ENCODE measurements around the gene LDB3. TPM values are rescaled to one million over a fixed set of nuclear protein-coding genes. Genes with fewer than 3 reads are reported as not detected.
"Not testable (repeated sequence)": the region's sequence is repeated elsewhere in the genome, so short reads cannot be mapped to it uniquely, and the experiment has no call there.

Gene LDB3
- total RNA-seq, 2 donors from 2014 or later = 0.14 to 0.16 TPM

DNA sequence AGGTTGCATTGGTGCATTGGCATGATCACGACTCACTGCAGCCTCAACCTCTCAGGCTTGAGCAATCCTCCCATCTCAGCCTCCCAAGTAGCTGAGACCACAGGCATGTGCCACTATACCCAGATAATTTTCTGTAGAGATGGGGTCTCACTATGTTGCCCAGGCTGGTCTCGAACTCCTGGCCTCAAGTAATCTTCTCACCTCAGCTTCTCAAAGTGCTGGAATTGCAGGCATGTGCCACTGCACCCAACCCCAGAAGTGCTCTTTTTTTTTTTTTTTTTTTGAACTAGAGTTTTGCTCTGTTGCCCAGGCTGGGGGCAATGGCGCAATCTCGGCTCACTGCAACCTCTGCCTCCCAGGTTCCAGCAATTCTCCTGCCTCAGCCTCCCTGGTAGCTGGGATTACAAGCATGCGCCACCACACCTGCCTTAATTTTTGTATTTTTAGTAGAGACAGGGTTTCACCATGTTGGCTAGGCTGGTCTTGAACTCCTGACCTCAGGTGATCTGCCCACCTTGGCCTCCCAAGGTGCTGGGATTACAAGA, 22.6 kb upstream of the LDB3 start:
- Mint-ChIP-seq H3K4me1 (ENCODE audit: low read depth) (peaks cover 13% of the 10 kb centered on the region), H3K27me3 (ENCODE audit: low read depth) (peaks cover 14% of the 10 kb centered on the region)
- not testable (repeated sequence) for ATAC-seq (replicated peaks in 1 of 2); H3K27ac Mint-ChIP-seq; H3K4me3 Mint-ChIP-seq; DNase-seq; H3K9me3 Mint-ChIP-seq; H3K36me3 Mint-ChIP-seq (ENCODE audit: insufficient read depth in 2 of 2)

DNA sequence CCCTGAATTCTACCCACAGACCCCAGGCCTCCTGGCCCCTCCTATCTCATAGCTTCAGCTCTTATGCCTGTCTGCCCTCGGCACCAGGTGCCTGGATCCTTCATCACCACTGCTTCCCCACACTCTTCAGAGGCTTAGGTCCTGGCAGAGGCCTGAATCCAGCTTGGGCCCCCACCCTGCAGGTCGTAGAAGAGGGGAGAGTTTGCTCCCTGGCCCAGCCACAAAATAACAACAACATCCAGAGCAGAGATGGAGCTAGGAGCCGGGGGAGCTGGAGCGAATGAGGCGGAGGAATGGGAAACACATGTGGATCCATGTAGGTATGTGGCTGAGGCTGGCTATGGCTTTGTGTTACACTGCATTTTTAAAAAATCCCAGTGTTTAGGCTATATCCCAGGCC, 21.8 kb upstream of the LDB3 start:
- H3K27ac Mint-ChIP-seq = no peak overlapping the region
- H3K4me1 Mint-ChIP-seq (ENCODE audit: low read depth) = peaks cover 13% of the 10 kb centered on the region
- H3K9me3 Mint-ChIP-seq = peaks cover 1 to 2% of the 10 kb centered on the region in 2 donors
- H3K27me3 Mint-ChIP-seq (ENCODE audit: low read depth) = peaks cover 10% of the 10 kb centered on the region
- DNase-seq (no peak), ATAC-seq (replicated peaks in 1 of 2) (no peak)
- H3K36me3 Mint-ChIP-seq (ENCODE audit: insufficient read depth in 2 of 2) = peaks cover 2% of the 10 kb centered on the region in 2 donors
- no peak overlapping the region for H3K4me3 Mint-ChIP-seq

DNA sequence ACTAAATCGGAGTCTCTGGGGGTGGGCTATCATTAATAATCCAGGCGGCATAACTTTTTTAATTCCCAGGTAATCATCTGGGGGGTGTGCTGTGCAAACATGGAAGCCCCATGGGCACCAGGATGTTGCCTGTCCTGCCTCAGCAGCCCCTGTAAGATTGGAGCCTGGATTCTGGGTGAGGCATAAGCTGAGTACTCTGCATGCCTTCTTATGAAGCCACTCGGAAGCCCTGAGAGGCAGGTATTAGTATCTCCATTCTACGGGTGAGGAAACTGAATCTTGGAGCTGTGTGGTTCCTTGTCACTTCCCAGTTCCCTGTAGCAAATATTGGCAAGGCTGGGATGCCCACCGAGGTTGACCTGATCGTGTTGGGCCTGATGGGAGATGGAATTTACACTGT, 21.4 kb upstream of the LDB3 start:
- Mint-ChIP-seq H3K27me3 (ENCODE audit: low read depth) (peaks cover 6% of the 10 kb centered on the region), H3K4me1 (ENCODE audit: low read depth) (peaks cover 13% of the 10 kb centered on the region), H3K27ac (no peak overlapping the region), H3K4me3 (no peak overlapping the region), H3K36me3 (ENCODE audit: insufficient read depth in 2 of 2) (no peaks in the 10 kb centered on the region), H3K9me3 (no peaks in the 10 kb centered on the region)
- ATAC-seq (replicated peaks in 1 of 2) (no peak), DNase-seq (no peak)

DNA sequence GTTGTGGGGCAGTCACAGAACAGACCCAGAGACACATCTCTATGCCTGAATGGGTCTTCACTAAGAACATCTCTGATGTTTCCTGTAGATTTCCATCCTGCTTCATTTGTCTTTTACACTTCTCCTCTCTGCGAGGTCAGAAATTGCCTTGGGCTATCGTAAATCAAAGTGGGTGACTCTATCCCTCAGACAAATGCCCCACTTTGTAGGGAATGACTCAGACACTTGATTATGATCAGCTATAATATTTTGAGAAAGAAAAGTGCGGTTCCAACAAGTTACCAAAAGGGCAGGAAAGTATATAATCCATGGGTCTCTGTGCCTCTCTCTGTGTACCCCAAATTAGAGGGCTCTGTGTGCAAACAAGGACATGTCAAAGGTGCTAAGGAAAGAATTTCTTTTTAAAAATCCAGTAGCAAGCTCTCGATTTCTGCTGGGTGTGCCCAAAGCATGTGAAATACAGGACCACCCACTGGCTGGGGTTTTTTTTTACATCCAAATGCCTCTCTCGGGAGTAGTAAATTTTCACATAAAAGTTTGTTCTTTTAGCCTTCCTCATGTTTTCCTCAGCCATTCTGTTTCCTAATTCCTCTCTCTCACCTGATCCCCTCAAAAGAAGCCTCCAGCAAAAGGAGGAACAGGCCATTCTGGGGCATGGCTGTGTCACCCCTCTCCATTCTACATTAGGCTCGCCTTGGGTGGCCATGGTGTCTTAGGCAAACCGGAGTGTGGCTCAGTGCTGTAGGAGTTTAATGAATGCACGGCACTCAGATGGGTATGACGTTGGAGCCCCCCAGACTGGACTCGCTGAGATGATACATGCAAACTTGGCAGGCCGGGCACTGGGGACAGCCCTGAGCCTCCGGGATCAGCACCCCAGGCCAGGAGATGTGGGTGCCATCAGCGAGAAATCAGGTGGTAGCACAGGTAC, 20.3 kb upstream of the LDB3 start:
- H3K4me1 Mint-ChIP-seq (ENCODE audit: low read depth) = peaks cover 13% of the 10 kb centered on the region
- H3K36me3 Mint-ChIP-seq (ENCODE audit: insufficient read depth in 2 of 2) = no peaks in the 10 kb centered on the region
- ATAC-seq (replicated peaks in 1 of 2) (no peak), DNase-seq (no peak)
- H3K27ac Mint-ChIP-seq = no peak overlapping the region
- H3K4me3 Mint-ChIP-seq = no peak overlapping the region
- H3K27me3 Mint-ChIP-seq (ENCODE audit: low read depth) = peaks cover 5% of the 10 kb centered on the region
- no peaks in the 10 kb centered on the region for H3K9me3 Mint-ChIP-seq

DNA sequence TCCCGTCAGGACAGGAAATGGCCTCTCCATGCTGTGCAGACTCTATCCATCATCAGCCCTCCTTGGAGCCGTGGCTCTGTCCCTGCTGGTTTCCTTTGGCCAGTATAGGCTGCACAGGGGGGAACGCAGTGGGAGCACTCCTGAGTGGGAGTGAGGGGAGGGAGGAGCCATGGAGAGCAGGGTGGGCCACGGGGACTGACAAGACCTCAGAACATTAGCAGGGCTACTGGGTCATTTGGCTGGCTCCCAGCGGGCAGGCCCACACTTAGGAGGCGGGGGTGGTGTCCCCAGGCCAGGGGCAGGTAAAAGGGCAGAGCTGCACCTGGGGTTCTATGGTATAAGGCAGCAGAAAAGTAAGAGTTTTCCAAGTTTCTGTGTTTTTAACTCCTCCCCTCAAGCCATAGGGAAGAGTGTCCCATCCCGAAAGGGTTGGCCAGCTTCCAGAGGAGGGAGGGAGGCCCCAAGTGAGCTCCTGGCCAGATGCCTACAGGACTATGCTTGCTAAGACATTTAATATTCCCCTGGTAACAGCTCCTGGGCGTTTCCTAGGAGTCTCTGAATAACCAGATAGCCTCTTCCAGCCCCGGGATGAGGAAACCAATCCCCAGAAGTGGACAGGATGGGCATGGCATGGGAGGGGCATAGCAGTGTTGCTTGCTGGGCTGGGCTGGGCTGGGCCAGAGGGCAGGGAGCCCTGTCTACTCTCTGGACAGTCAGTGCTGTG, 19.4 kb upstream of the LDB3 start:
- no peaks in the 10 kb centered on the region for H3K36me3 Mint-ChIP-seq (ENCODE audit: insufficient read depth in 2 of 2)
- no peak overlapping the region for H3K27ac Mint-ChIP-seq

DNA sequence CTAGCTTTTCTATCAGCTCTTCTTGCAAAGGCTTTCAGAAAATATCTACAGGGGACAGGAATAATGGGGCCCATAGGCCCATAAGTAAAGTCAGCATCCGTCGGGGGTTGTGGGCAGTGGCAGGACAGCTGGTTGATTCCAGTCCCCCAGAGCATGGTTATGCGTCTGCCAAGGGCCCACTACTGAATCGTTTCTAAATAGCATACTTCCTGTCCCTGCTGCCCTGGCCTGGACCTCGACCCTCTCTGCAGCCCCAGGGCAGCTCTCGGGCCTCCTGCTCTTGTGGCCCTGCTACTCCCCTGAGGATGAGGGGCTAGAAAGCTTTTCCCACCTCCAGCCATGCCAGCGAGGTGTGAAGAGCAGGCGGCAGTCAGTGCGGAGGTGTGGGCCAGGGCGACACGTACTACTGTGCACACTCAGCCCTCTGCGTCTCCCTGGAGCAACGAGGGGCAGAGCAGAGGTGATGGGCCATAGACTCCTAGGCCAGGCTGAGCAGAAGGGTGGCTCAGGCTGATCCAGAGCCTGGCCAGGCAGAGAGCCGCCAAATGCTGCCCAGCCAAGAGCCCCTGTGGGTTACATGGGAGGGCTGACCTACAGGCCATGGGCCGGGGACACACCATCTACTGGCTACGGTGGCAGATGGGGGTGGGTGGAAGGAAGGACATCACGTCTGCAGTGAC, 18.7 kb upstream of the LDB3 start:
- H3K4me1 Mint-ChIP-seq (ENCODE audit: low read depth) = no peaks in the 10 kb centered on the region
- H3K36me3 Mint-ChIP-seq (ENCODE audit: insufficient read depth in 2 of 2) = no peaks in the 10 kb centered on the region
- no peaks in the 10 kb centered on the region for H3K27me3 Mint-ChIP-seq (ENCODE audit: low read depth)
- no peak overlapping the region for H3K4me3 Mint-ChIP-seq
- no peak overlapping the region for H3K27ac Mint-ChIP-seq
- no peaks in the 10 kb centered on the region for H3K9me3 Mint-ChIP-seq
- ATAC-seq (replicated peaks in 1 of 2) = no peak
- DNase-seq = no peak

More for the DNA sequence above, 19.4 kb upstream of the LDB3 start:
- ATAC-seq (replicated peaks in 1 of 2) (no peak), DNase-seq (no peak)
- H3K4me1 Mint-ChIP-seq (ENCODE audit: low read depth) = peaks cover 5% of the 10 kb centered on the region
- H3K27me3 Mint-ChIP-seq (ENCODE audit: low read depth) = no peaks in the 10 kb centered on the region
- H3K4me3 Mint-ChIP-seq = no peak overlapping the region
- no peaks in the 10 kb centered on the region for H3K9me3 Mint-ChIP-seq

DNA sequence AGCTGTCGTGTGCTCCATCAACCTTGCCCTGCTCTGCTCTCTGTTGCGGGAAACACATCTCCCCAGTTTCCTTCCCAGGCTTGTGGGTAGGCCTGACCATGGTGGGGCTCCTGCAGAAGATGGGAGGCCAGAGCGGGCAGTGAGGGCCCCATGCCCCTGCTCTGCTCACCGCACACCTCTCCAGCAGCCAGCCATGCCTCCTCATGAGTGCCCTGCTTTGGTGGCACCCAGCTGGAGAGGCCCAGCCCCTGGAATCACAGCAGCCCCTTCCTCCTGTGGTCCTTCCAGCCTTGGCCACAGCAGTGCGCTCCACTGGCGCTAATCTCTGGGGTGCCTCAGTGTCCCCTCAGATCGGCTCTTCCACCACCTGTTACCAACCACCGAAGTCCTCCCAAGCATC, 18.2 kb upstream of the LDB3 start:
- H3K27me3 Mint-ChIP-seq (ENCODE audit: low read depth) = no peaks in the 10 kb centered on the region
- DNase-seq = no peak

DNA sequence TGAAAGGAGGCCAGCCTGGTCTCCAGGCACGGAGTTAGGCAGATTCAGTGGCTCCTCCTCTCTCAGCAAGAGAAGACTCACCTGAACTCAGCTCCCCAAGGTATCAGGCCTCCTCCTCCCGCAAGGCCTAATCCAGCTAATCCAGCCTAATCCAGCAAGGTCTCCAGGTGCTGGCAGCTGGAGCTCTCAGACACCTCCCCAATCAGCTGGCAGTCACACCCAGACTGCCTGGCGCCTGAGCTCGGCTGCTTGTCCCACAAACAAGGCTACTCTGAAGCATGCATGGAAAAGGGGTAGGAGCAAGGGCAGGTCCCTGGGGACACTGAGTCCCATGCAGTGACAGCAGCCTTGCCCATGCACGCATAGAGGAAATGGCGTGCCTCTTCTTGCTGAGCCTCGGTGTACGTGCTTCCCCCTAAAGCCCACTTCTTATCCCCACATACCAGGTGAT, 17.3 kb upstream of the LDB3 start:
- Mint-ChIP-seq H3K27me3 (ENCODE audit: low read depth) (no peaks in the 10 kb centered on the region), H3K27ac (no peak overlapping the region), H3K4me1 (ENCODE audit: low read depth) (no peaks in the 10 kb centered on the region), H3K36me3 (ENCODE audit: insufficient read depth in 2 of 2) (no peaks in the 10 kb centered on the region), H3K4me3 (no peak overlapping the region), H3K9me3 (no peaks in the 10 kb centered on the region)
- DNase-seq (no peak), ATAC-seq (replicated peaks in 1 of 2) (no peak)

More for the DNA sequence above, 18.2 kb upstream of the LDB3 start:
- H3K27ac Mint-ChIP-seq = no peak overlapping the region
- no peaks in the 10 kb centered on the region for H3K36me3 Mint-ChIP-seq (ENCODE audit: insufficient read depth in 2 of 2)
- H3K4me3 Mint-ChIP-seq = no peak overlapping the region
- H3K4me1 Mint-ChIP-seq (ENCODE audit: low read depth) = no peaks in the 10 kb centered on the region
- H3K9me3 Mint-ChIP-seq = no peaks in the 10 kb centered on the region
- ATAC-seq (replicated peaks in 1 of 2) = no peak

DNA sequence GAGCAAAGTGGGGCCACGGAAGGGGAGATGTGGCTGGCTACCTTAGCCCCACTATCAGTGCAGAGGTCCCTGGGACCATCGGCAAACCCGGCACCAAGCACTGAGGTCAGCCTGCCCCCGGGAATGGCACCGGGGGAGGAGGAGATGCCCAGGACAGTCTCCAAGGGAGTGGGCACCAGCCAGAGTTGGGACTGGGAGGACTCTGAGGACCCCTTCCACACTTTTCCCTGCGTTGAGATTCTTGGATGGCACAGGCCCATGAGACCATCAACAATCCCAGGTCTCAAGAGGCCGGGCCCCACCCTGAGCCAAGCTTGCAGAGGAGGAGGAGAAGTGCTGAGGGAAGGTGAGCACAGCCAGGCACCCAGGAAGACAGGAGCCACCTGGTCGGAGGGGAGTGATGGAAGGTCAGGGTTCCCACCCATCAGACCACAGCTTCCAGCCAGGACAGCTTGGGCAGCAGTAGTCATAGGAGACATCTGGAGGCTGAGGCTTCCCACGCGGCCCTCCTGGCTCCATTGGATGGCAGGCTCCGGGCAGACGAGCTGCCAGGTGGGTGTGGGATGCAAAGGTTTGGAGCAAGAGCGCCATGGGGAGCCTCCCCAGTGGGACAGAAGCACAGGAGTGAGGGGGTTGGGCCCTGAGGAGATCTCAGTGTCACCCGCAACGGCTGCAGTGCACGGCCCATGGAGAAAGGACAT, 16.5 kb upstream of the LDB3 start:
- ATAC-seq (replicated peaks in 1 of 2) (no peak), DNase-seq (no peak)
- Mint-ChIP-seq H3K4me3 (no peak overlapping the region), H3K27me3 (ENCODE audit: low read depth) (no peaks in the 10 kb centered on the region), H3K9me3 (no peaks in the 10 kb centered on the region), H3K27ac (no peak overlapping the region), H3K4me1 (ENCODE audit: low read depth) (no peaks in the 10 kb centered on the region), H3K36me3 (ENCODE audit: insufficient read depth in 2 of 2) (no peaks in the 10 kb centered on the region)

DNA sequence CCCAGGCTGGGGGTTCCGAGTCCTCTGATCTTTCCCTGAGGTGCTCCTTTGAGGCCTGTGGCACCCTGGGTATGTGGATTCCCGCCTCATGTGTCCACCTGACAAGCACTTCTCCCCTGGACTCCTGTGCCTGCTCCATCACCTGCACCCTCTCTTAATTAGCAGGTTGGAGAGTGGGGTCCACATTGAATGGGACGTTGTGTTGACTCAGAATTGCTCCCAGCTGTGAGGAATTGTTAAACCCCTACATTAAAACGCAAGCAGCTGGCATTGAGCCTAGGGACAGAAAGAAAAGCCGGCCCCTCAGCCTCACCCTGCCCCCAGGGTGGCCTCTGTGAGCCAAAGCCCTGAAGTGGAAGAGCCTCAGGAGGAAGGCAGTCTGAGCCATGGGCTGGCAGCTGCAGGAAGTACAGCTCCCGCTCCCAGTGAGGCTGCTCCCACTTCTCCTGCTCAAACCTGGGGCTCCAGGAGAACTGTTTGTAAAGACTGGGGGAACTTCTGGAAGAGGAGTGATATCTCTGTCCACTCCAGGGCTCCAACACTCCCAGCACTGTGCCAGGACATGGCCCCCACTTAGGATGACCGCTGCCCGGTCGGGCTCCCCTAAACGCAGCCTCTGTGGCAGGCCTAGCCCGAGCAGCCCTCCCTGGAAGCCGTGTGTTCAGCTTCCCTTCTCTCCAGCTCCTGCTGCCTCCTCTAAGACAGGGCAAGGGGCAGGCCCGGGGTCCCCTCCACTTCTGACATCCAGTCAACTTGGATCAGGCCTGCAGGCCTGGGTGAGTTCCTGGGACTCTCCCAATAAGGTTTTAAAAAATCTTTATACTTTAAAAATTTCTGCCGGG, 15.7 kb upstream of the LDB3 start:
- DNase-seq = no peak
- no peak for ATAC-seq (replicated peaks in 1 of 2)
- Mint-ChIP-seq H3K4me1 (ENCODE audit: low read depth) (no peaks in the 10 kb centered on the region), H3K9me3 (no peaks in the 10 kb centered on the region), H3K36me3 (ENCODE audit: insufficient read depth in 2 of 2) (no peaks in the 10 kb centered on the region), H3K4me3 (no peak overlapping the region), H3K27ac (no peak overlapping the region), H3K27me3 (ENCODE audit: low read depth) (no peaks in the 10 kb centered on the region)

DNA sequence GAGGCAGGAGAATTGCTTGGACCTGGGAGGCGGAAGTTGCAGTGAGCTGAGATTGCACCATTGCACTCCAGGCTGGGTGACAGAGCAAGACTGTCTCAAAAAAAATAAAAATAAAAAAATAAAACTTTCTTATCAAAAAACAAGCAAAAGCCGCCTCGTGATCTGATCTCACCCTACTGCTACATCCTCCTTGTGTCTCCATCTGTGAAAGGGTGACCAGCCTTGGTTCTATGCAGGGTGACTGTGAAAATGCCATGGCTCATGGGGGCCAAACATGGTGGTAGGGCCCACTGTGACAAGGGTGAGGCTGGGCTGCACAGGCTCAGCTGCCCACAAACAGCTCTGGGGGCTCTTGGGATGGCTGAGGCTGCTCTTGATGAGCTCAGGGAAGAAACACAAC, 14.9 kb upstream of the LDB3 start:
- Mint-ChIP-seq H3K27me3 (ENCODE audit: low read depth) (no peaks in the 10 kb centered on the region), H3K36me3 (ENCODE audit: insufficient read depth in 2 of 2) (no peaks in the 10 kb centered on the region), H3K27ac (no peak overlapping the region), H3K4me3 (no peak overlapping the region), H3K4me1 (ENCODE audit: low read depth) (no peaks in the 10 kb centered on the region), H3K9me3 (no peaks in the 10 kb centered on the region)
- DNase-seq (no peak), ATAC-seq (replicated peaks in 1 of 2) (no peak)

DNA sequence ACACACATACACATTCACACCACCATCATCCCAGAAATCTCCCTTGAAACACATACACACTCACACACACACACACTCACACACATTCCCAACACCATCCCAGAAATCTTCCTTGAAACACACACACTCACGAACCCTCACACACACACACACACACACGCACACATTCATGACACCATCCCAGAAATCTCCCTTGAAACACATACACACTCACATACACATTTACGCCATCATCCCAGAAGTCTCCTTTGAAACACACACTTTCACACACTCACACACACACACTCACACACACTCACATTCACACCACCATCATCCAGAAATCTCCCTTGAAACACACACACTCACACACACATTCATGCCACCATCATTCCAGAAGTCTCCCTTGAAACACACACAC, 14.3 kb upstream of the LDB3 start:
- no peak for ATAC-seq (replicated peaks in 1 of 2)

More for the DNA sequence above, 14.3 kb upstream of the LDB3 start:
- no peak overlapping the region for H3K4me3 Mint-ChIP-seq
- H3K27me3 Mint-ChIP-seq (ENCODE audit: low read depth) = no peaks in the 10 kb centered on the region
- DNase-seq = no peak
- no peaks in the 10 kb centered on the region for H3K9me3 Mint-ChIP-seq
- no peaks in the 10 kb centered on the region for H3K36me3 Mint-ChIP-seq (ENCODE audit: insufficient read depth in 2 of 2)
- no peaks in the 10 kb centered on the region for H3K4me1 Mint-ChIP-seq (ENCODE audit: low read depth)
- H3K27ac Mint-ChIP-seq = no peak overlapping the region

Data from activated T-cell treated with anti-CD3 and anti-CD28 coated beads, Interleukin-2, amount 50 U/mL, for 72 hours (primary cell).